ENCODE results near the gene GPR146.
A peak's percentile ranks its signal among the peaks of the same experiment; 100 is the strongest.

Gene GPR146

DNA sequence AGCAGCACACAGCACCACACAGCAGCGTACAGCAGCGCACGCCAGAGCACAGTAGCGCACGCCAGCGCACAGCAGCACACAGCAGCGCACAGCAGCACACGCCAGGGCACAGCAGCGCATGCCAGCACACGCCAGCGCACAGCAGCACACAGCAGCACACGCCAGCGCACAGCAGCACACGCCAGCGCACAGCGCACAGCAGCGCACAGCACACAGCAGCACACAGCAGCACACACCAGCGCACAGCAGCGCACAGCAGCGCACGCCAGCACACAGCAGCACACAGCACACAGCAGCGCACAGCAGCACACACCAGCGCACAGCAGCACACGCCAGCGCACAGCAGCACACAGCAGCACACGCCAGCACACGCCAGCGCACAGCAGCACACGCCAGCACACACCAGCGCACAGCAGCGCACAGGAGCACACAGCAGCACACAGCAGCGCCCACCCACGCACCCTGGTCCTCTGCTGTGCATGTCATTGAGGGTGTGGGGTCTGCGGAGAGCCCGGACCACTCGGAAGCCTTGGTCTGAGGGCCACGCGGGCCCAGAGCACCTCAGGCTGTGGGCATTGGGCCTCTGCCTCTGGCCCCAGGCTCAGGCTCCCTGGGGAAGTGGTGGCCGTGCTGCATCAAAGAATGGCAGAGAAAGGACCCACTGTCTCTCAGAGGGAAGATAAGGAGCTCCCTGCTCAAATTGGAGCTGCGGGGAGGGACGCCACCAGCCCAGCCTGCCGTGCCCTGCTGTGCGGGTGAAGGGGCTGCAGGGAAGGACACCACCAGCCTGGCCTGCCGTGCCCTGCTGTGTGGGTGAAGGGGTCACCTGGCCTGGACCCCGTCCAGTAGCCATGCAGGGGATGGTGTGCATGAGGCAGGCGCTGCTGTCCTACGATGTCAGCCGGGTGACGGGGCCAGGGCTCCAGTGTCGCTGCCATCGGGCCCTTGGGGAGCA is 27.5 kb upstream of the GPR146 start:
- Mint-ChIP-seq H3K36me3 (ENCODE audit: insufficient read depth) (peaks cover under 1% of the 10 kb centered on the region), H3K27ac (no peak overlapping the region), H3K9me3 (peaks cover 0 to 1% of the 10 kb centered on the region in 2 donors)

DNA sequence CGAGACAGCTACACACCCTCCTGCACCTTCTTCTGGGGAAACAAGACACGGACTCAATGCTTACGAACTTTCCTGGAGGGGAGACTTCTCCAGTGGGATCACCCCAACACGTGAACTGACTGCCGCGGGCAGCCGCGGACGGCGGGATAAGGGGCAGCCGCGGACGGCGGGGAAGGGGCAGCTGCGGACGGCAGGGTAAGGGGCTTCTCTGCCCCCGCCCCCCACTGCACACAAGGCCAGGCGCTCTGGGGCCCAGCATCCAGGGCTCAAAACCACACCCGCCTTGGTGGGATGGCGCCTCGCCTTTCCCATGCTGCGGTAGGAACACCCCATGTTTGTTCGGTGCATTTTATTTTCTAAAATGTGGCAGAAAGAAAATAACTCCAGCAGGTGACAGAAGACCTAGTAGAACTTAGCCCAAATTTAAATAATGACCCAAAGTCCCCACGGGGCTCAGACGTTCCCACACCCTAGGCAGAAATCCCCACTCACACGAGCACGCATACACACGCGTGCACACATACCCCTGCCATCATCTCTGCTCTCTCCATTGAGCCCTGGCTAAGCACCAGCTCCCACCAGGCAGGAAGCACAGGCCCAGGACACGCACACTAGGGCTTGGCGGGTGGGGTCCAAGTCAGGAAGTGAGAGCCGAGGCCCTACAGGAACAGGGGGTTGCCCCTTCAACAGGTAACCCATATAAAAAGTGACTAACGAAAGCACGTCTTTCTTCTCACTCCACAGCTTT is 26.6 kb upstream of the GPR146 start:
- DNase-seq (no peak), ATAC-seq (replicated peaks) (no peak)
- peaks cover 8 to 12% of the 10 kb centered on the region in 2 donors for H3K4me1 Mint-ChIP-seq (ENCODE audit: low read depth in 2 of 2)
- H3K36me3 Mint-ChIP-seq (ENCODE audit: insufficient read depth), result no peaks in the 10 kb centered on the region
- H3K27ac Mint-ChIP-seq, result peak overlapping the region in 1 of 2 donors; percentile 29
- no peaks in the 10 kb centered on the region for H3K9me3 Mint-ChIP-seq
- no peak overlapping the region for H3K4me3 Mint-ChIP-seq
- H3K27me3 Mint-ChIP-seq, result no peaks in the 10 kb centered on the region

More for the DNA sequence above, 27.5 kb upstream of the GPR146 start:
- Mint-ChIP-seq H3K4me1 (ENCODE audit: low read depth in 2 of 2) (peaks cover 10 to 13% of the 10 kb centered on the region in 2 donors), H3K27me3 (no peaks in the 10 kb centered on the region), H3K4me3 (no peak overlapping the region)
- no peak for ATAC-seq (replicated peaks)
- no peak for DNase-seq

DNA sequence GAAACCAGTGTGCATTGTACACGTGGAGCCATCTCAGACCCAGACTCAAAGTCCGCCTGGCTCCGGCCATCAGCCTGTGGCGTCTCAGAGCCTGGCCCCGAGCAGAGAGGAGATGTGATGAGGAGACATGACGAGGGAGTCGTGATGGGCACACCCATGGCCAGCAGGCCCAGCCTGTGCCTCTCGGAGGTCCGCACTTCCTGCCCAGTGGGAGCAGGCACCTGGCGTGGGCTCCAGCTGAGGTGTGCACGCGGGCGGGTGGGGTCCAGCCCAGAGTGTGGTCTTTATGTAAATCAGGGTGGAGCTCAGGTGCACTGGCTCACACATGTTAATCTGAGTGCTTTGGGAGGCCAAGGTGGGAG is 26.0 kb upstream of the GPR146 start:
- no peaks in the 10 kb centered on the region for H3K27me3 Mint-ChIP-seq
- H3K9me3 Mint-ChIP-seq, result no peaks in the 10 kb centered on the region
- H3K27ac Mint-ChIP-seq, result peak overlapping the region in 1 of 2 donors; percentile 29
- no peak overlapping the region for H3K4me3 Mint-ChIP-seq
- H3K4me1 Mint-ChIP-seq (ENCODE audit: low read depth in 2 of 2), result peaks cover 10 to 12% of the 10 kb centered on the region in 2 donors
- ATAC-seq (replicated peaks), result no peak
- DNase-seq, result no peak
- no peaks in the 10 kb centered on the region for H3K36me3 Mint-ChIP-seq (ENCODE audit: insufficient read depth)

DNA sequence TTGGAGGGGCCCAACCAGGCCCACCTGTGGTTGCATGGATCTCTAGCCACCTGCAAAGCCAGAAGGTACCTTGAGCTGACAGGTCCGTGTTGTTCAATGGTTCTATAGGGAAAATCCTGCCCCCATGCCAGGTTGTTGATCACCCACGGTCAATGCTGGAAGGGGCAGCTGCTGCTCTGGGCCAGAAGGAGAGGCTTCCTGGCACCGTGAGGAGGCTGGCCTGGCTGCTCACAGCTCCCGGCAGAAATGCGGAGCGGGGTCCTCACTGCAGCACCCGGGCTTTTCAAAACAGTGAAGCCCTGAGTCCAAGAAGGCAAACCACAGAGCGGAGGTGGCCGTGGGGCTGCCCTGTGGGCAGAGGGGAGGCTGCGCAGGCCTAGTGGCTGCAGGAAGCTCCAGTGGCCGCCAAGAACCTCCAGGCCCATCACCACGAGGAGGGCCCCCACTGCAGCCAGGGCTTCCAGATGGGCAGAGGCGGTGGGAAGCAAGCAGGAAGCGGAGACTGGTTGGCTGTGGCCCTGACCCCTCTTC is 25.0 kb upstream of the GPR146 start:
- Mint-ChIP-seq H3K27ac (peak overlapping the region in 1 of 2 donors; percentile 23), H3K27me3 (no peaks in the 10 kb centered on the region), H3K36me3 (ENCODE audit: insufficient read depth) (no peaks in the 10 kb centered on the region), H3K9me3 (no peaks in the 10 kb centered on the region), H3K4me1 (ENCODE audit: low read depth in 2 of 2) (peaks cover 11 to 13% of the 10 kb centered on the region in 2 donors), H3K4me3 (no peak overlapping the region)
- ATAC-seq (replicated peaks), result no peak
- DNase-seq, result no peak

DNA sequence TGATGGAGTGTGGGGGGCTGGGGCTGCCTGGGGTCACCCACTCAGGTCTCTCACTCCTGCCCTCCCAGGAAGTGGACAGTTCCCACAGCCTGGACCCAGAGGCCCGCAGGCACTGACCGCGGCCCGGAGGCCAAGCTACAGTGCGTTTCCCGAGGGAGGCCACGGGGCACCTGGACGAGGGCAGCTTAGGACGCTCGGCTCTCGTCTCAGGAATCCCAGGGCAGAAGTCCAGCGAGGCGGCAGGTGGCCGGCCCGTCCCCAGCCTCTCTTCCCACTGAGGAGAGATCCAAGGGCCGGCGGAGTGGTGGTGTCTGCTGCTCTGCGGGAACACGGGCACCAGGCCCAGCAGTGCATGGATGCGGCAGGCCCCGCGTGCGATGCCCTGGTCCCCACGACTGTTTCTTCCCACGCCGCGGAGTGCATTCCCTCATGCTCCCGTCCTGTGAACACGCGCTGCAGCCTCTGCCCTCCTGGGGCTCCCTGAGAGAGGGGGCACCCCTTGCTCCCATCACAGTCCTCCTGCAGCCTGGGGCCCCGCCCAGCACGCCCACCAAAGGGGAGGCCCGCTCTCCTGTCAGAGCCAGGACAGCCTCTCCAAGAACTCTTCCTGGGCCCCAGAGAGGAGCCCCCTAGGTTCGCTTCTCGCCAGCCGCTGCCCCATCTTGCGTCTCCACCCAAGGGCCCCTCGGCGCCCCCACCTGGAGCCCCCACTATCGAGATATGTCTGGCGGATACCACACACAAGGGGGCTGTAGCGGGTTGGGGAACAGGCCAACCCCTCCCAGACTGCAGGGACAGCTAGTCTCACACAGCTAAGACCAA is 24.3 kb upstream of the GPR146 start:
- H3K9me3 Mint-ChIP-seq, result no peaks in the 10 kb centered on the region

DNA sequence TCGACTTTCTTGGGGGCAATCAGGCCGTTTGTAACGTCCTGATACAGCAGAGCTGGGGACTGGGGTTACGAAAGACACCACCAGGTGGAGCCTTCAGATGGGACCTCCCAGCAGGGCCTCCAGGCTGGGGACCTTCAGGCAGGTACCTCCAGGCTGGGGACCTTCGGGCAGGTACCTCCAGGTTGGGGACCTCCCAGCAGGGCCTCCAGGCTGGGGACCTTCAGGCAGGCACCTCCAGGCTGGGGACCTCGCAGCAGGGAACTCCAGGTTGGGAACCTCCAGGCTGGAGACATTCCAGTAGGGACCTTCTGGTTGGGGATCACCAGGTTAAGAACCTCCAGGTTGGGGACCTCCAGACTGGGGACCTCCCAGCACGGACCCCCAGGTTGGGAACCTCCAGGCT is 23.5 kb upstream of the GPR146 start:
- Mint-ChIP-seq H3K4me3 (no peak overlapping the region), H3K27me3 (no peaks in the 10 kb centered on the region), H3K4me1 (ENCODE audit: low read depth in 2 of 2) (peaks cover 11 to 18% of the 10 kb centered on the region in 2 donors), H3K27ac (no peak overlapping the region), H3K36me3 (ENCODE audit: insufficient read depth) (no peaks in the 10 kb centered on the region), H3K9me3 (no peaks in the 10 kb centered on the region)
- ATAC-seq (replicated peaks), result no peak
- DNase-seq, result no peak

More for the DNA sequence above, 24.3 kb upstream of the GPR146 start:
- peaks cover 11 to 16% of the 10 kb centered on the region in 2 donors for H3K4me1 Mint-ChIP-seq (ENCODE audit: low read depth in 2 of 2)
- H3K4me3 Mint-ChIP-seq, result no peak overlapping the region
- DNase-seq (no peak), ATAC-seq (replicated peaks) (no peak)
- no peaks in the 10 kb centered on the region for H3K36me3 Mint-ChIP-seq (ENCODE audit: insufficient read depth)
- peak overlapping the region in 1 of 2 donors; percentile 23 for H3K27ac Mint-ChIP-seq
- no peaks in the 10 kb centered on the region for H3K27me3 Mint-ChIP-seq

DNA sequence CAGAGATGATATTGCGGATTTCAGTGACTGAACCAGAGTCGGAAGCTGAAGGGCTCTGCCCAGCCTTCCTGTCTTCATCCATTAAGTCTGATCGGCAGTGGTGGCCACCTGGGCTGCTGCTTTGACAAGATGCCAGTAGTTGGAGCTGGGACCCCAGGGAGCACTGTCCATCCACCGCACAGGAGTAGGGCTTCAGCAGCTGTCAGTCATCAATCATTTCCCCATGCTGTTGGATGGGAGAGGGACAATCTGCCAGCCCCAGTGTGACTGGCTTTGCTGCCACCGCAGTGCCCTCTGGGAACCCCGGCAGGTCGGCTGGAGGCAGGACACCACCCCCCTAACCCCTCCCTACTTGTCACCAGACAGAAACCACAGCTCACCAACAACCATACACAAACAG is 23.0 kb upstream of the GPR146 start:
- H3K27ac Mint-ChIP-seq, result no peak overlapping the region
- no peak overlapping the region for H3K4me3 Mint-ChIP-seq
- no peaks in the 10 kb centered on the region for H3K36me3 Mint-ChIP-seq (ENCODE audit: insufficient read depth)
- H3K27me3 Mint-ChIP-seq, result no peaks in the 10 kb centered on the region
- no peaks in the 10 kb centered on the region for H3K9me3 Mint-ChIP-seq
- no peak for ATAC-seq (replicated peaks)
- no peak for DNase-seq
- H3K4me1 Mint-ChIP-seq (ENCODE audit: low read depth in 2 of 2), result peaks cover 15 to 21% of the 10 kb centered on the region in 2 donors

DNA sequence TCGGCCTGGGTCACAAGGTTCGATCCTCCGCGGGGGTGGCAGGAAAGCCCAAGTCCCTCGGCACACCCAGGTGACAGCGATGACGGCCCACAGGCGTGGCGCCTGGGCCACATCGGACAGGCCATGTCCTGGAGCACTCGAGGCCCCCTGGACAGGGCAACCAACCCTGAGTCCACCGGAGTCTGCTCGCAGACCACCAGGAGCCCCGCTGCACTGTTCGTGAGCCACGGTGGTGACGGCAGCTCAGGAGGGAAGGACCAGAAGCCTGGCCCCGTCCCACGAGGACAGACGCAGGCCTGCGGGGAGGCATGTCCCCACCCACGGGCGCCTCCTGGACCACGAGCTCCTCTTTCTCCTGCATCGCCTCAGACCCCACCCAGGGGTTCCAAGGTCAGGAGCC is 22.4 kb upstream of the GPR146 start:
- Mint-ChIP-seq H3K9me3 (no peaks in the 10 kb centered on the region), H3K27ac (no peak overlapping the region), H3K4me1 (ENCODE audit: low read depth in 2 of 2) (peaks cover 18 to 23% of the 10 kb centered on the region in 2 donors), H3K27me3 (no peaks in the 10 kb centered on the region), H3K36me3 (ENCODE audit: insufficient read depth) (no peaks in the 10 kb centered on the region), H3K4me3 (no peak overlapping the region)
- ATAC-seq (replicated peaks) (no peak), DNase-seq (no peak)

DNA sequence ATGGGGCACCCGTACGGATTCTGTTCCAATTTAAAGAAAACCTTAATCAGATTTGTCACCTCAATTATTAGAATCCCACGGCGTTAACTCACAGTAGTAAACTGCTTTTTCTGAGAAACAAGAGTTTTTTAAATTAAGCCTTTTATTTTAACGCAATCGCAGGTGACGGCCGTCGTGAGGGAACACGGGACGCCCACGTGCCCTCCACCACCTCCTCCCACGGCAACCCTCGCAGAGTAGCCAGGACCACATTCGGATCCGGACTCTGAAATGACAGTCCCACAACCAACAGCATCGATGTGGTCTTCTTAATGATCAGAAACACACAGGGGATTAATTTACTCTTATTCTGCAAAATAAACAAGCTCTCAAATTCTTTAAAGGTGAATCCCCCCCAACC is 22.0 kb upstream of the GPR146 start:
- Mint-ChIP-seq H3K27me3 (no peaks in the 10 kb centered on the region), H3K27ac (no peak overlapping the region), H3K4me1 (ENCODE audit: low read depth in 2 of 2) (peaks cover 20 to 24% of the 10 kb centered on the region in 2 donors), H3K9me3 (no peaks in the 10 kb centered on the region), H3K4me3 (no peak overlapping the region), H3K36me3 (ENCODE audit: insufficient read depth) (no peaks in the 10 kb centered on the region)
- DNase-seq (no peak), ATAC-seq (replicated peaks) (no peak)

DNA sequence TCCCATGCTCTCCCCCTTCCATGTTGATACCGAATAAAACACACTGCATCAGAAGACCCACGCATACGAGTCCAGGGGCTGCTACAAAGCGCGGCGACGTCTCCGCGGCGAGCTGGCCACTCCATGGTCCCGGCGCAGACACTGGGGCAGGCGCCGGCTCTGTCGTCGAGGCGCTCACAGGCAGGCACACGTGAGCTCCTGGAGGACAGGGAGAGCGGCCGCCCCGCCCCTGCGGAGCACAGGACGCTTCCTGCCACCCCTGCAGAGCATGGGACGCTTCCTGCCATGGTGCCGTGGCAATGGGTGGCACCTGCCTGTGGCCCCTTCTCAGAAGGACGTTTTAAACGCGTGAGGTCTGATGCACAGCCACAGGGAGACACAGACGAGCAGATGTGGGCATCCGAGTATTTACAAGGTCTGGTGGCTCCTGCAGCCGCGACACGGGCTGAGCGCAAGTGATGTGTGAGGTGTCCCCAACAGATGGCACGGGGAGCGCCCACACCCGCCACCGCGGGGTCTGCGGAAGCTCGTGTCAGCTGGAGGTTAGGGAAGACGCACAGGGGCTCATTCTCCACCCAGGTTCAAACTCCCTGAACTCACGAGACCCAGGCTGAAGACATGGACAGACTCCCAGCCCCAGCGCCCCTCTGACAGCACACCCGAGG is 21.4 kb upstream of the GPR146 start:
- Mint-ChIP-seq H3K4me1 (ENCODE audit: low read depth in 2 of 2) (peaks cover 20 to 25% of the 10 kb centered on the region in 2 donors), H3K27ac (no peak overlapping the region), H3K36me3 (ENCODE audit: insufficient read depth) (no peaks in the 10 kb centered on the region), H3K4me3 (no peak overlapping the region), H3K9me3 (no peaks in the 10 kb centered on the region), H3K27me3 (no peaks in the 10 kb centered on the region)
- ATAC-seq (replicated peaks), result peak; percentile 44
- DNase-seq, result no peak

DNA sequence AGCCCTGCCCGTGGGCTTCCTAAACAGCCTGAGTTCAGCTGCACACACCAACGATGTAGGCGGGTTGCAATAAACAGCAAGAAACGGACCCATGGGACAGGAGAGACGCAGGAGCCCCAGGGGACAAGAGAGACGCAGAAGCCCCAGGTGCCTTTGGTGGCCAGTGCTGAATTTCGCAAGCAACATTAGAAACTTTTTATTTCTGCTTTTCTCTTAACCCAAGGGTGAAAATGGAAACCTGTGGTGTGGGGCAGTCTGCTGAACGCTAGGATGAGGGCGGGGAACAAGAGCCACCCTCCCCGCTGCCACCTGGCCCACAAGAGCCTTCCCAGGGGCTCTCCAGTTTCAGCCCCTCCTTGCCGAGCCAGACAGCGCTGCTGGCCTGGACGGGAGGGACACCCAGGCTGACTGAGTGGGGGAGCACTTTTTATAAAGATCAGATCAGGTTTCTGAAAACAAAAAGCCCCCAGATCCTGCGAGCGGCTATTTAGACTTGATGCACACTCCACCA is 20.0 kb upstream of the GPR146 start:
- Mint-ChIP-seq H3K36me3 (ENCODE audit: insufficient read depth) (no peaks in the 10 kb centered on the region), H3K27me3 (no peaks in the 10 kb centered on the region), H3K4me3 (no peak overlapping the region), H3K9me3 (no peaks in the 10 kb centered on the region), H3K27ac (peak overlapping the region in 1 of 2 donors; percentile 44), H3K4me1 (ENCODE audit: low read depth in 2 of 2) (peaks cover 22 to 26% of the 10 kb centered on the region in 2 donors)
- DNase-seq (no peak), ATAC-seq (replicated peaks) (no peak)

DNA sequence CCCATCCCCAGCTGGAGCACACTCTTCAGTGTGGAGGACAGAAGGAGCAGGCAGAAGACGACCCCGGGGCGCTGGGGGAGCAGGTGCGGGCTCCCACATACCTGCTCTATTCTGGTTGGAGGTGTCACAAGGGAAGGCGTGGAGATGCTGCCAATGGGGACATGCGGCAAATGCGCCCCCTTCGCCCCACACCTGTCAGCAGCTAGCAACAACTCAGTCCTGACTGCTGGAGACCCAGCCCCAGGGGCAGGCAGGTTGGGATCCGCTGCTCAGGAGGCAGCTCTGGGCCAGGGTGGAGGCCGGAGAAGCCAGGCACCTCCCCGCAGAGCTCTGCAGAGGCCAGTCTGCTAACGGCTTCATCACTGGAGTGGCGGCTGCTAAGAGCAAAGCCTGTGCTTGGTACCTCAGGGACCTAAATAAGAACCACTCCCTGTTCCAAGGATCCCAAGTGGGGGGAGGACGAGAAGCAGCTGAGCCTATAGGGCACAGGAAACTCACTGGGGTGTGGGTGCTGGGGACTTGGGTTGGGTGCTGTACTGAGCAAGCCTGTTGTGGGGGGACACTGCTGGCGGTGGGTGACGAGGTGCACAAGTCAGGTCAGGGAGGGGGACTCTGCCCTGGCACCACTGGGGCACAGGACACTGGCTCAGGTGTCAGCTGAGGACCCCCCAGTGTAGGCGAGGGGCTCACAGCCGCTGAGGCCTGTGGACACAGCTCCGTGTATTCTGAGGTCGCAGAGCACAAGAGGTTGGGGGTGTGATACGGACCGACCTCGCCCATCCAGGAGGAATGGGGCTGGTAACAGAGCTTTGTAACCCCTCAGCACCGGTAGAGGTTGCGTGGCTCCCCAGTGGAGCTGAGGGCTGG is 19.2 kb upstream of the GPR146 start:
- Mint-ChIP-seq H3K36me3 (ENCODE audit: insufficient read depth) (no peaks in the 10 kb centered on the region), H3K4me1 (ENCODE audit: low read depth in 2 of 2) (peaks cover 22 to 29% of the 10 kb centered on the region in 2 donors), H3K27ac (no peak overlapping the region), H3K9me3 (no peaks in the 10 kb centered on the region), H3K27me3 (no peaks in the 10 kb centered on the region), H3K4me3 (no peak overlapping the region)
- no peak for DNase-seq
- no peak for ATAC-seq (replicated peaks)
